GM23338 (cell line): ENCODE results near the gene APOBEC3B. TPM values are rescaled to one million over a fixed set of nuclear protein-coding genes. Genes with fewer than 3 reads are reported as not detected.
A peak's percentile ranks its signal among the peaks of the same experiment; 100 is the strongest.
"Not testable (repeated sequence)": the region's sequence is repeated elsewhere in the genome, so short reads cannot be mapped to it uniquely, and the experiment has no call there.

Experiments used
- ATAC-seq: fragments of 200-7000 bp; cut with Tn5 transposase; 3 replicates; pipeline ENCODE4 v1.9.1; 2020
- DNase-seq: peaks from one replicate; pipeline ENCODE4 v3.0.0-alpha.2; 2015; ENCODE audit warnings: low spot score
- H2AFZ ChIP-seq: fragments of 200-600 bp; sonication (generic); 2 replicates; pipeline ENCODE4 v1.8.0; 2016; ENCODE audit warnings: antibody characterized with exemption, mild to moderate bottlenecking, moderate library complexity
- H3F3A ChIP-seq: fragments of 200-600 bp; sonication (generic); replicated peaks from 2 replicates; pipeline ENCODE4 v1.8.0; 2017; ENCODE audit warnings: antibody characterized with exemption, mixed run types, low read depth
- H3K27ac ChIP-seq: fragments of 200-600 bp; sonication (generic); 2 replicates; pipeline ENCODE4 v1.6.1; 2016; ENCODE audit warnings: low read depth
- H3K27me3 ChIP-seq: fragments of 200-600 bp; sonication (generic); 2 replicates; pipeline ENCODE4 v1.8.0; 2016; ENCODE audit warnings: mild to moderate bottlenecking, mixed run types, moderate library complexity; ENCODE audit not compliant: insufficient read depth
- H3K36me3 ChIP-seq: fragments of 200-600 bp; sonication (generic); 2 replicates; pipeline ENCODE4 v1.8.0; 2016; ENCODE audit warnings: mild to moderate bottlenecking; ENCODE audit not compliant: insufficient read depth
- H3K4me1 ChIP-seq: fragments of 200-600 bp; sonication (generic); 2 replicates; pipeline ENCODE4 v1.8.0; 2016; ENCODE audit warnings: mild to moderate bottlenecking, moderate library complexity; ENCODE audit not compliant: insufficient read depth
- H3K4me2 ChIP-seq: fragments of 200-600 bp; sonication (generic); 2 replicates; pipeline ENCODE4 v1.7.1; 2017; ENCODE audit warnings: mixed run types
- H3K4me3 ChIP-seq: fragments of 200-600 bp; sonication (generic); 2 replicates; pipeline ENCODE4 v1.6.1; 2016; ENCODE audit warnings: mixed run types
- H3K79me2 ChIP-seq: fragments of 200-600 bp; sonication (generic); replicated peaks from 2 replicates; pipeline ENCODE4 v1.8.0; 2017; ENCODE audit warnings: mild to moderate bottlenecking; ENCODE audit not compliant: insufficient read depth
- H3K9me2 ChIP-seq: fragments of 200-600 bp; sonication (generic); 2 replicates; pipeline ENCODE4 v1.8.0; 2017; ENCODE audit not compliant: insufficient read depth
- H4K20me1 ChIP-seq: fragments of 200-600 bp; sonication (generic); replicated peaks from 2 replicates; pipeline ENCODE4 v1.8.0; 2017; ENCODE audit warnings: mild to moderate bottlenecking; ENCODE audit not compliant: insufficient read depth
- H3K27ac Mint-ChIP-seq: 2 replicates; pipeline ENCODE4 v1.8.0; 2020; ENCODE audit warnings: inconsistent platforms, mild to moderate bottlenecking, moderate library complexity, mixed read lengths
- H3K27me3 Mint-ChIP-seq: 3 replicates; pipeline ENCODE4 v1.8.0; 2022; ENCODE audit warnings: low read depth, mild to moderate bottlenecking, moderate library complexity, mixed read lengths, inconsistent platforms; ENCODE audit not compliant: insufficient read depth, poor library complexity
- H3K36me3 Mint-ChIP-seq: 3 replicates; pipeline ENCODE4 v1.8.0; 2021; ENCODE audit warnings: low read depth, mild to moderate bottlenecking, inconsistent platforms, moderate library complexity, mixed read lengths
- H3K4me1 Mint-ChIP-seq: 3 replicates; pipeline ENCODE4 v1.8.0; 2020; ENCODE audit warnings: mild to moderate bottlenecking, inconsistent platforms, mixed read lengths
- H3K4me3 Mint-ChIP-seq: 3 replicates; pipeline ENCODE4 v1.8.0; 2021; ENCODE audit warnings: moderate library complexity, mild to moderate bottlenecking, inconsistent platforms, mixed read lengths
- H3K9me3 Mint-ChIP-seq: 3 replicates; pipeline ENCODE4 v1.8.0; 2020; ENCODE audit warnings: moderate library complexity, mild to moderate bottlenecking, inconsistent platforms, mixed read lengths
- EZH2 ChIP-seq: fragments of 200-600 bp; sonication (generic); IDR thresholded peaks from one replicate; pipeline ENCODE4 v1.8.0; 2017; ENCODE audit warnings: antibody characterized with exemption, mild to moderate bottlenecking, low read depth; ENCODE audit not compliant: unreplicated experiment
- polyA plus RNA-seq: library from polyadenylated mRNA; unstranded; fragments of >200 nt; fragmentation: Nextera tagmentation; extraction: Ambion mirVana; gene quantifications from 2 replicates; pipeline ENCODE4 v1.2.1, GENCODE V29; 2016
- total RNA-seq: library from RNA; depleted of rRNA; stranded (reverse); fragments of >200 nt; shearing (Covaris generic); gene quantifications from 2 replicates; pipeline ENCODE4 v1.2.3, GENCODE V29; 2014
- TF ChIP-seq, protein P1 (sequence below), 2 experiments: fragments of 200-600 bp in 1 of 2; sonication (generic) in 1 of 2; conservative IDR thresholded peaks; 2 replicates each; pipeline versions ENCODE4 v1.5.1 to v1.6.1; 2016 to 2017; ENCODE audit warnings: antibody characterized with exemption in 2 of 2, low read depth in 2 of 2, mild to moderate bottlenecking in 2 of 2, moderate library complexity in 1 of 2

The APOBEC3B gene
- total and polyA plus RNA-seq, 2 experiments from 2014 or later = 7.0 to 9.2 TPM

GRCh38 chr22:38977289-38977688 is 4.9 kb upstream of the APOBEC3B start:
- not testable (repeated sequence) for H3K9me2 ChIP-seq, H3K4me3 ChIP-seq, H3K4me1 ChIP-seq, H4K20me1 ChIP-seq, H2AFZ ChIP-seq, H3K27ac Mint-ChIP-seq, DNase-seq, H3K36me3 ChIP-seq, H3K27ac ChIP-seq, H3K79me2 ChIP-seq, H3K4me3 Mint-ChIP-seq, ATAC-seq, H3F3A ChIP-seq, H3K4me2 ChIP-seq, H3K27me3 ChIP-seq
- H3K9me3 Mint-ChIP-seq = peaks cover 50% of the 10 kb centered on the region
- H3K27me3 Mint-ChIP-seq = peaks cover 20% of the 10 kb centered on the region
- H3K36me3 Mint-ChIP-seq = peaks cover 34% of the 10 kb centered on the region; the same call in 2 of the 3 replicates
- H3K4me1 Mint-ChIP-seq = peaks cover 13% of the 10 kb centered on the region

DNA sequence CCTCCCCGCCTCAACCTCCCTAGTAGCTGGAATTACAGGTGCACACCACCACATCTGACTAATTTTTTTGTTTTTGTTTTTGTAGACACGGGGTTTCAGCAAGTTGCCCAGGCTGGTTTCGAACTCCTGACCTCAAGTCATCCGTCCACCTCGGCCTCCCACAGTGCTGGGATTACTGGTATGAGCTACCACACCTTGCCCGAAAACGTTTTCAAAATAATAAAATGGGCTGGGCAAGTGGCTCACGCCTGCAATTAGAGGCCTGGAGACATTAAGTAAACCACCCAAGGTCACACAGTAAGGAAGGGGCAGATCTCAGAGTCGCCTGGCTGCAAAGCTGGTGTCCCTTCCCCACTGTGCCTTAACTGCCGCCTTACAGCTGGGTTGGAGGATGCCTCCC is 1.6 kb upstream of the APOBEC3B start:
- Mint-ChIP-seq H3K9me3 (peaks cover 64% of the 10 kb centered on the region), H3K36me3 (peaks cover 54% of the 10 kb centered on the region), H3K4me1 (peaks cover 13% of the 10 kb centered on the region), H3K27me3 (peaks cover 21% of the 10 kb centered on the region)
- H4K20me1 ChIP-seq, H3K4me3 Mint-ChIP-seq, H3K9me2 ChIP-seq, H3K79me2 ChIP-seq, ATAC-seq, H3F3A ChIP-seq, H3K27ac ChIP-seq, H3K27me3 ChIP-seq, H3K27ac Mint-ChIP-seq, DNase-seq: not testable (repeated sequence)
- H3K4me3 ChIP-seq = 0 out of 2 replicates have a peak overlapping the region, but pooled peaks have one; percentile 21
- H3K4me2 ChIP-seq = peak overlapping the region; percentile 62
- H2AFZ ChIP-seq = peak overlapping the region; percentile 52; the same call in 1 of the 2 replicates
- H3K4me1 ChIP-seq = peaks cover 11% of the 10 kb centered on the region
- H3K36me3 ChIP-seq = peaks cover 13% of the 10 kb centered on the region

- Mint-ChIP-seq H3K4me1 (peaks cover 13% of the 10 kb centered on the region), H3K27me3 (peaks cover 24% of the 10 kb centered on the region), H3K27ac (no peak overlapping the region), H3K9me3 (peaks cover 62% of the 10 kb centered on the region), H3K4me3 (no peak overlapping the region), H3K36me3 (peaks cover 50% of the 10 kb centered on the region)
- Histone ChIP-seq H2AFZ (peak overlapping the region; percentile 52), H3K4me3 (0 out of 2 replicates have a peak overlapping the region, but pooled peaks have one; percentile 21), H3K4me2 (peak overlapping the region; percentile 62), H3K9me2 (no peaks in the 10 kb centered on the region), H3K79me2 (no peaks in the 10 kb centered on the region), H4K20me1 (no peaks in the 10 kb centered on the region), H3F3A (0 out of 2 replicates have a peak, but pooled peaks cover 9% of the 10 kb centered on the region), H3K36me3 (peaks cover 10% of the 10 kb centered on the region), H3K4me1 (peaks cover 11% of the 10 kb centered on the region), H3K27me3 (0 out of 2 replicates have a peak, but pooled peaks cover 5% of the 10 kb centered on the region), H3K27ac (no peak overlapping the region)
- DNase-seq (peak; percentile 76), ATAC-seq (peak; percentile 83)
- TF ChIP-seq EZH2 = no peak
- TF ChIP-seq, protein P1, sequence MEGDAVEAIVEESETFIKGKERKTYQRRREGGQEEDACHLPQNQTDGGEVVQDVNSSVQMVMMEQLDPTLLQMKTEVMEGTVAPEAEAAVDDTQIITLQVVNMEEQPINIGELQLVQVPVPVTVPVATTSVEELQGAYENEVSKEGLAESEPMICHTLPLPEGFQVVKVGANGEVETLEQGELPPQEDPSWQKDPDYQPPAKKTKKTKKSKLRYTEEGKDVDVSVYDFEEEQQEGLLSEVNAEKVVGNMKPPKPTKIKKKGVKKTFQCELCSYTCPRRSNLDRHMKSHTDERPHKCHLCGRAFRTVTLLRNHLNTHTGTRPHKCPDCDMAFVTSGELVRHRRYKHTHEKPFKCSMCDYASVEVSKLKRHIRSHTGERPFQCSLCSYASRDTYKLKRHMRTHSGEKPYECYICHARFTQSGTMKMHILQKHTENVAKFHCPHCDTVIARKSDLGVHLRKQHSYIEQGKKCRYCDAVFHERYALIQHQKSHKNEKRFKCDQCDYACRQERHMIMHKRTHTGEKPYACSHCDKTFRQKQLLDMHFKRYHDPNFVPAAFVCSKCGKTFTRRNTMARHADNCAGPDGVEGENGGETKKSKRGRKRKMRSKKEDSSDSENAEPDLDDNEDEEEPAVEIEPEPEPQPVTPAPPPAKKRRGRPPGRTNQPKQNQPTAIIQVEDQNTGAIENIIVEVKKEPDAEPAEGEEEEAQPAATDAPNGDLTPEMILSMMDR (conservative IDR thresholded peaks at IDR 0.05; ENCODE audit: low read depth in 2 of 2) = peak; percentile 66 to 67
These were observed 849 bp upstream of the APOBEC3B start for GRCh38 chr22:38981005-38981991.
